Parathyroid adenoma (tissue), 2 donors: Measurements from ENCODE around the gene ASB4.
"Not testable (repeated sequence)": the region's sequence is repeated elsewhere in the genome, so short reads cannot be mapped to it uniquely, and the experiment has no call there.

Experiments
- H2AFZ ChIP-seq: fragments of 300-600 bp; sonication (generic); one replicate; pipeline ENCODE4 v1.7.0; 2017; ENCODE audit warnings: antibody characterized with exemption, mild to moderate bottlenecking
- H3K27ac ChIP-seq: fragments of 300-600 bp; sonication (generic); one replicate; pipeline ENCODE4 v1.7.0; 2017
- H3K27me3 ChIP-seq: fragments of 300-600 bp; sonication (generic); one replicate; pipeline ENCODE4 v1.7.0; 2017; ENCODE audit warnings: low read length; ENCODE audit not compliant: control insufficient read depth, insufficient read depth
- H3K36me3 ChIP-seq: fragments of 300-600 bp; sonication (generic); one replicate; pipeline ENCODE4 v1.7.0; 2017; ENCODE audit warnings: low read length; ENCODE audit not compliant: control insufficient read depth, insufficient read depth
- H3K4me1 ChIP-seq: fragments of 300-600 bp; sonication (generic); one replicate; pipeline ENCODE4 v1.7.0; 2017; ENCODE audit warnings: control low read depth
- H3K4me2 ChIP-seq: fragments of 300-600 bp; sonication (generic); one replicate; pipeline ENCODE4 v1.7.0; 2017; ENCODE audit warnings: low read length
- H3K4me3 ChIP-seq: fragments of 300-600 bp; sonication (generic); one replicate; pipeline ENCODE4 v1.7.0; 2017; ENCODE audit warnings: low read depth, low read length
- H3K79me2 ChIP-seq: fragments of 300-600 bp; sonication (generic); one replicate; pipeline ENCODE4 v1.7.0; 2017; ENCODE audit warnings: control low read depth
- H3K9ac ChIP-seq: fragments of 300-600 bp; sonication (generic); one replicate; pipeline ENCODE4 v1.7.0; 2017; ENCODE audit warnings: mild to moderate bottlenecking
- H3K9me3 ChIP-seq: fragments of 300-600 bp; sonication (generic); one replicate; pipeline ENCODE4 v1.7.0; 2017; ENCODE audit warnings: low read length; ENCODE audit not compliant: control insufficient read depth
- TF ChIP-seq, protein P1 (sequence below): fragments of 300-600 bp; sonication (generic); IDR thresholded peaks from one replicate; pipeline ENCODE4 v1.7.0; 2017; ENCODE audit warnings: antibody characterized with exemption, mild to moderate bottlenecking
- donor health status: primary hyperparathyroidism.

The ASB4 gene

GRCh38 chr7:95547361-95548348 lies 61.9 kb downstream of the ASB4 start:
- no peaks in the 10 kb centered on the region for H3K79me2 ChIP-seq
- H3K27me3 ChIP-seq = no peaks in the 10 kb centered on the region
- H3K4me2 ChIP-seq = no peak overlapping the region
- peaks cover 38% of the 10 kb centered on the region for H3K4me1 ChIP-seq
- H3K9me3 ChIP-seq = no peaks in the 10 kb centered on the region
- H3K9ac ChIP-seq = no peak overlapping the region
- H3K36me3 ChIP-seq = no peaks in the 10 kb centered on the region
- TF ChIP-seq, protein P1, sequence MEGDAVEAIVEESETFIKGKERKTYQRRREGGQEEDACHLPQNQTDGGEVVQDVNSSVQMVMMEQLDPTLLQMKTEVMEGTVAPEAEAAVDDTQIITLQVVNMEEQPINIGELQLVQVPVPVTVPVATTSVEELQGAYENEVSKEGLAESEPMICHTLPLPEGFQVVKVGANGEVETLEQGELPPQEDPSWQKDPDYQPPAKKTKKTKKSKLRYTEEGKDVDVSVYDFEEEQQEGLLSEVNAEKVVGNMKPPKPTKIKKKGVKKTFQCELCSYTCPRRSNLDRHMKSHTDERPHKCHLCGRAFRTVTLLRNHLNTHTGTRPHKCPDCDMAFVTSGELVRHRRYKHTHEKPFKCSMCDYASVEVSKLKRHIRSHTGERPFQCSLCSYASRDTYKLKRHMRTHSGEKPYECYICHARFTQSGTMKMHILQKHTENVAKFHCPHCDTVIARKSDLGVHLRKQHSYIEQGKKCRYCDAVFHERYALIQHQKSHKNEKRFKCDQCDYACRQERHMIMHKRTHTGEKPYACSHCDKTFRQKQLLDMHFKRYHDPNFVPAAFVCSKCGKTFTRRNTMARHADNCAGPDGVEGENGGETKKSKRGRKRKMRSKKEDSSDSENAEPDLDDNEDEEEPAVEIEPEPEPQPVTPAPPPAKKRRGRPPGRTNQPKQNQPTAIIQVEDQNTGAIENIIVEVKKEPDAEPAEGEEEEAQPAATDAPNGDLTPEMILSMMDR = no peak
- H2AFZ ChIP-seq = peak overlapping the region; percentile 33
- peak overlapping the region; percentile 85 for H3K27ac ChIP-seq
- H3K4me3 ChIP-seq = no peak overlapping the region

- Histone ChIP-seq H3K27ac (peak overlapping the region; percentile 92), H3K79me2 (no peaks in the 10 kb centered on the region), H3K4me3 (peak overlapping the region; percentile 40), H3K9me3 (no peaks in the 10 kb centered on the region), H3K4me1 (peaks cover 49% of the 10 kb centered on the region), H3K27me3 (no peaks in the 10 kb centered on the region), H3K9ac (no peak overlapping the region), H2AFZ (peak overlapping the region; percentile 63), H3K4me2 (peak overlapping the region; percentile 42), H3K36me3 (no peaks in the 10 kb centered on the region)
- TF ChIP-seq, protein P1 = no peak
These were observed 64.2 kb downstream of the ASB4 start for GRCh38 chr7:95549818-95550529.

GRCh38 chr7:95550546-95550945 lies 64.8 kb downstream of the ASB4 start:
- no peaks in the 10 kb centered on the region for H3K36me3 ChIP-seq
- peak overlapping the region; percentile 92 for H3K27ac ChIP-seq
- peak overlapping the region; percentile 40 for H3K4me3 ChIP-seq
- no peak overlapping the region for H3K9ac ChIP-seq
- H2AFZ ChIP-seq = peak overlapping the region; percentile 63
- peaks cover 46% of the 10 kb centered on the region for H3K4me1 ChIP-seq
- TF ChIP-seq, protein P1 = peak; percentile 10
- H3K9me3 ChIP-seq = no peaks in the 10 kb centered on the region
- H3K27me3 ChIP-seq = no peaks in the 10 kb centered on the region
- H3K4me2 ChIP-seq = peak overlapping the region; percentile 42
- no peaks in the 10 kb centered on the region for H3K79me2 ChIP-seq

- not testable (repeated sequence) for H3K79me2 ChIP-seq, H3K27me3 ChIP-seq, H3K9ac ChIP-seq, H2AFZ ChIP-seq, H3K27ac ChIP-seq, H3K36me3 ChIP-seq, H3K4me2 ChIP-seq, H3K9me3 ChIP-seq, H3K4me3 ChIP-seq
- H3K4me1 ChIP-seq = peaks cover 45% of the 10 kb centered on the region
These were observed 66.5 kb downstream of the ASB4 start for GRCh38 chr7:95552010-95552926.
